Nephron (organoid): Measurements from ENCODE around the gene ZNF287.

Experiments
- H3K27ac Mint-ChIP-seq, 3 experiments: 2 replicates each; pipeline ENCODE4 v1.8.0; 2020; ENCODE audit warnings: mixed read lengths in 3 of 3, mild to moderate bottlenecking in 2 of 3, moderate library complexity in 1 of 3
- H3K27me3 Mint-ChIP-seq: 2 replicates; pipeline ENCODE4 v1.8.0; 2021; ENCODE audit warnings: low read depth, mild to moderate bottlenecking, moderate library complexity, mixed read lengths
- H3K36me3 Mint-ChIP-seq: 2 replicates; pipeline ENCODE4 v1.8.0; 2020; ENCODE audit warnings: low read depth, mixed read lengths
- H3K4me1 Mint-ChIP-seq: 2 replicates; pipeline ENCODE4 v1.8.0; 2020; ENCODE audit warnings: mixed read lengths
- H3K4me3 Mint-ChIP-seq, 3 experiments: 2 replicates each; pipeline ENCODE4 v1.8.0; 2020; ENCODE audit warnings: mild to moderate bottlenecking in 3 of 3, mixed read lengths in 3 of 3, moderate library complexity in 2 of 3
- H3K9me3 Mint-ChIP-seq: 2 replicates; pipeline ENCODE4 v1.8.0; 2020; ENCODE audit warnings: mixed read lengths
- TF ChIP-seq, protein P1 (sequence below), 3 experiments: fragments of 200-600 bp; sonication (generic); IDR thresholded peaks; one replicate each; pipeline ENCODE4 v1.5.0; 2021; ENCODE audit warnings: antibody characterized with exemption in 3 of 3; ENCODE audit not compliant: unreplicated experiment in 3 of 3

ZNF287 gene

DNA sequence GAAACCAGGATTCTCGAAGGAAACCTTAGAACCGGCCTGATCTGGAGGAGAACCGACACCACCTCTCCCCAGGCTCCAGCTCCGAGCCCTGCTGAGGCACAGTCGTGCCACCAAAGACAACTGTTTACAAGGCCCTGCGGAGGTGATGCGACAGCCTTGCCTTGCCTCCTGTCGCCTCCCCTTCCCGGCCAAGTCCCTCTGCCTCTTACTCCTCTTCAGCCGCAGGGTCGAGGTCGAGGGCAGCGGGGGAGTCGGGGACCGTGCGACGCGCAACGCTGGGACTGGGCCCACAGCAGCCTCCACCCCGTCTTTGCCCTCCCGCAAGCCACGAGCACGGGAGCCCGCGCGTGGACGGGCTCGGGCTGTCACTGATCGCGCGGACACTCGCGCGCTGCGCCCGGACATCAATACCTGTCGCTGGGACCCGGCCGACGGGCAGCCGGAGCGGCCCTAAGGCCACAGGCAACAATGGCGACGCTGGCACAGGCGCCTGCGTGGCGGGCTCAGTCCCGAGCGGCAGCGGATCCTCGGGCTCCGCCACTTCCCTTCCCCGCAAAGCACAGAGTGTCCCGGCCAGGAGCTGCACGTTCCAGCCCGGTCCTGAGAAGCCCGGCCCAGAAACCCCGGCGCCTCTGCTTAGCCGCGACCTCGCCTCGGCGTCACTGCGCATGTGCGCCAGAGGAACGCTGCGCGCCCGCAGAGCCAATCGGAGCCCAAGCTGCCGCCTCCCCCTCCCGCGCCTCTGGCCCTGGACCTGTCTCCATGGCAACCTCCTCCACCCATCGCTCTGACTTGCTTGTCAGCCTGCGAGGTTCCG, at the start of gene ZNF287:
Gene ZNF287, minus strand, starts transcription at position 664 of the 817 bp plus-strand sequence. CDS start 1,473 bp downstream, outside the sequence.
- Mint-ChIP-seq H3K27ac (peak within 1 kb of the TSS in 1 of 3 experiments; percentile 49), H3K27me3 (peaks cover 13% of the 10 kb centered on the region), H3K4me1 (no peaks in the 10 kb centered on the region), H3K36me3 (peaks cover 20% of the 10 kb centered on the region), H3K4me3 (peak within 1 kb of the TSS; percentile 87 to 88 (median 87)), H3K9me3 (peaks cover 3% of the 10 kb centered on the region)
- TF ChIP-seq, protein P1, sequence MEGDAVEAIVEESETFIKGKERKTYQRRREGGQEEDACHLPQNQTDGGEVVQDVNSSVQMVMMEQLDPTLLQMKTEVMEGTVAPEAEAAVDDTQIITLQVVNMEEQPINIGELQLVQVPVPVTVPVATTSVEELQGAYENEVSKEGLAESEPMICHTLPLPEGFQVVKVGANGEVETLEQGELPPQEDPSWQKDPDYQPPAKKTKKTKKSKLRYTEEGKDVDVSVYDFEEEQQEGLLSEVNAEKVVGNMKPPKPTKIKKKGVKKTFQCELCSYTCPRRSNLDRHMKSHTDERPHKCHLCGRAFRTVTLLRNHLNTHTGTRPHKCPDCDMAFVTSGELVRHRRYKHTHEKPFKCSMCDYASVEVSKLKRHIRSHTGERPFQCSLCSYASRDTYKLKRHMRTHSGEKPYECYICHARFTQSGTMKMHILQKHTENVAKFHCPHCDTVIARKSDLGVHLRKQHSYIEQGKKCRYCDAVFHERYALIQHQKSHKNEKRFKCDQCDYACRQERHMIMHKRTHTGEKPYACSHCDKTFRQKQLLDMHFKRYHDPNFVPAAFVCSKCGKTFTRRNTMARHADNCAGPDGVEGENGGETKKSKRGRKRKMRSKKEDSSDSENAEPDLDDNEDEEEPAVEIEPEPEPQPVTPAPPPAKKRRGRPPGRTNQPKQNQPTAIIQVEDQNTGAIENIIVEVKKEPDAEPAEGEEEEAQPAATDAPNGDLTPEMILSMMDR (IDR thresholded peaks at IDR 0.05; ENCODE audit: unreplicated experiment in 3 of 3), result no peak

DNA sequence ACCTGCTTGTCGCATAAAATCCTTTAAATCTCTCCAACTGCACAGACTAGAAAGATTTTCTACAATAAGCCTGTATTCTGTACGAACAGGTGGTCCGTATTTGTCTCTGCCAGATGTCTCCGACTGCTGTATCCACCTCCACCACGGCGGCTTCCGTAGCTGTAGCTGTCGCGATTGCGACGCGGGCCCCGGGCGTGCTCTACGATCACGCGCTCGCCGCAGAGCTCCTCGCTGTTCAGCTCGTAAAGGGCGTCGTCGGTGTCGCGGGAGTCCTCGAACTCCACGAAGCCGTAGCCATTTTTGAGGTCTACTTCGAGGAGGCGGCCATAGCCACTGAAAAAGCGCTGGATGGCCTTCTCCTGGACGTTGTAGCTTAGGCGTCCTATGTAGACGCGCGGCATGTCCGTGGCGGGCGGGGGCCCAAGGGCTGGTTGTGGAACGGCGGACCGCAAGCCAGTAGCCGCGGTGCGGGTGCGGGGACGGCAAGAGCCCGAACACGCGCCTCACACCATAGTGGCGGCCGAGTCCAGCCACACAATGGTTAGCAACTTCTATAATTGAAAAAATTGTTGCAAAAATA, 48.6 kb upstream of the ZNF287 start:
- Mint-ChIP-seq H3K4me3 (no peak overlapping the region), H3K9me3 (peaks cover 68% of the 10 kb centered on the region), H3K4me1 (no peaks in the 10 kb centered on the region), H3K36me3 (peaks cover 57% of the 10 kb centered on the region), H3K27ac (no peak overlapping the region), H3K27me3 (no peaks in the 10 kb centered on the region)
- TF ChIP-seq, protein P1 (IDR thresholded peaks at IDR 0.05; ENCODE audit: unreplicated experiment in 3 of 3), result no peak

DNA sequence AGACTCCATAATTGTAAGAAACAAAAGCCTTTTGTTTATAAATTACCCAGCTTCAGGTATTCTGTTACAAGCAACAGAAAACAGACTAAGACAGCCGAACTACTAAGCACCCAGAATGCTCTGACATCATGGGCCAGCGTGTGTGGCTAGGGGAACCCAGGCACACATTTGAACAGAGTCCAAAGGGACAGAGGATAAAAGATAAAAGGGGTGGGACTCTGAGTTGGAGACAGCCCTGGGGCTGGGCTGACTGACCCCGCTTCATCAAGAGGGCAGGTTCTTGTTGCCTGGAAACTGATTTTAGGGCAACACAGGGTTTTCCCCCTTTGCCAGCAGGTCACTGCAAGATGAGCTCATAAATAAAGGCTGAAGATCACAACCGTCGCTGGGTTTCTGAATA, 30.5 kb upstream of the ZNF287 start:
- Mint-ChIP-seq H3K4me1 (no peaks in the 10 kb centered on the region), H3K9me3 (peaks cover 7% of the 10 kb centered on the region), H3K27me3 (peaks cover 5% of the 10 kb centered on the region), H3K27ac (no peak overlapping the region), H3K36me3 (no peaks in the 10 kb centered on the region), H3K4me3 (no peak overlapping the region)
- TF ChIP-seq, protein P1 (IDR thresholded peaks at IDR 0.05; ENCODE audit: unreplicated experiment in 3 of 3), result no peak

DNA sequence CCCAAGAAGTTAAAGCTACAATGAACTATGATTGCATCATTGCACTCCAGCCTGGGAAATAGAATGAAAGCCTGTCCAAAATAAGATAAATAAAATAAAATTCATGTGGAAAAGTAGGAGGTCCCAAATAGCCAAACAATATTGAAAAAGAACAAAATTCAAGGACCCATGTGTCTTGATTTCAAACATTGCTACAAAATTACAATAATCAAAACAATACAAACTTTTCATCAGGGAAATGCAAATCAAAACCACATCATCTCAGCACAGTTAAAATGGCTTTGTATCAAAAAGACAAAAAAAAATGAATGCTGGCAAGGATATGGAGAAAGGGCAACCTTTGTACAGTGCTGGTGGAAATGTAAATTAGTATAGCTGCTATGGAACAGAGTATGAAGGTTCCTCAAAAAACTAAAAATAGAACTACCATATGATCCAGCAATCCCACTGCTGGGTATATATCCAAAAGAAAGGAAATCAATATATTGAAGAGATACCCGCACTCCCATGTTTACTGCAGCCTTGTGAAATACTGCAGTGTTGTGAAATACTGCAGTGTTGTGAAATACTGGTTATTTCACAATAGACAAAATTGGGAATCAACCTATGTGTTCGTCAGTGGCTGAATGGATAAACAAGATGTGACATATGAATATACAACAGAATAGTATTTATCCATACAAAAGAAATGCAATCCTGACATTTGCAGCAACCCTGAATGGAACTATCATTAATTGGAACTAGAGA, 24.5 kb upstream of the ZNF287 start:
- Mint-ChIP-seq H3K4me1 (no peaks in the 10 kb centered on the region), H3K27me3 (peaks cover 7% of the 10 kb centered on the region), H3K36me3 (no peaks in the 10 kb centered on the region), H3K9me3 (peaks cover 12% of the 10 kb centered on the region), H3K4me3 (no peak overlapping the region), H3K27ac (no peak overlapping the region)
- TF ChIP-seq, protein P1 (IDR thresholded peaks at IDR 0.05; ENCODE audit: unreplicated experiment in 3 of 3), result no peak

DNA sequence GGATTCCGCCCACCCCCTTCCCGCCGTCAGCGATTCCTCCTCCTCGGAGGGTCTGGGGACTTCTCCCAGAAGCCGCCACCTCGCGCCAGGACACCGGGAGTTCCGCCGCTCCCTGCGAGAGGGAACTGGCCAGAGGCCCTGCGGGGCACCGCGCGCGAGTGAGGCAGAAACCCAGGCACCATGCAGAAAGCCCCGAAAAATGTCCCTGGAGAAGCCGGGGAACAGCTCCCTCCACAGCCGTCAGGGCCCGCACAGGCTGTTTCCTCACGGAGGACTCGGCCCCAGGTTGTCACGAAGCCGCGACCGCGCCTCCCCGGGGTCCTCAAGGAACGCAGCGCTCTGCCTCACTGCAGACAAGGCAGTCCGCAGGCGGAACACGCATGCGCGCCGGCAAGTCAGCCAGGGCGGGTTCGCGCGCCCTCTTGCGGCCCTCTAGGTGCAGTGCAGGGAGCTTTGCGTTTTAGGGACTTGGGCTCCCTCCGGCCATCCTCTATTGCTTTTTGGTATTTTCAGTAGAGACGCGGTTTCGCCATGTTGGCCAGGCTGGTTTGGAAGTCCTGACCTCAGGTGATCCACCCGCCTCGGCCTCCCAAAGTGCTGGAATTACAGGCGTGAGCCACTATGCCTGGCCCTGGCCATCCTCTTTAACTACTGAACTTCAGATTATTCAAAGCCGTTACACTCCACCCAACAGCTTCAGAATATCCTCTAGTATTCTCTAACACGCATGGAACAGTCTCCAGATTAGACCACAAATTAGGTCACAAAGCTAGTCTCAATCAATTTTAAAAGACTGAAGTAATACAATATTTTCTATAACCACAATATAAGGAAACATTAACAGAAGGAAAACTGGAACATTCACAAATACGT, 20.3 kb upstream of the ZNF287 start:
- H3K4me3 Mint-ChIP-seq, result peak overlapping the region; percentile 82 to 87 (median 86)
- H3K27me3 Mint-ChIP-seq, result peaks cover 32% of the 10 kb centered on the region
- H3K27ac Mint-ChIP-seq, result peak overlapping the region in 2 of 3 experiments; percentile 55 to 80
- no peaks in the 10 kb centered on the region for H3K36me3 Mint-ChIP-seq
- H3K4me1 Mint-ChIP-seq, result peaks cover 3% of the 10 kb centered on the region
- H3K9me3 Mint-ChIP-seq, result peaks cover 10% of the 10 kb centered on the region
- TF ChIP-seq, protein P1 (IDR thresholded peaks at IDR 0.05; ENCODE audit: unreplicated experiment in 3 of 3), result peak; percentile 98 to 99 (median 99)
